LoVo (cell line): ENCODE data around the gene EML1.
"Not testable (repeated sequence)": the region's sequence is repeated elsewhere in the genome, so short reads cannot be mapped to it uniquely, and the experiment has no call there.

Experiments
- DNase-seq: peaks from one replicate; pipeline ENCODE4 v3.0.0-alpha.2; 2016; ENCODE audit warnings: low spot score

EML1 gene

DNA sequence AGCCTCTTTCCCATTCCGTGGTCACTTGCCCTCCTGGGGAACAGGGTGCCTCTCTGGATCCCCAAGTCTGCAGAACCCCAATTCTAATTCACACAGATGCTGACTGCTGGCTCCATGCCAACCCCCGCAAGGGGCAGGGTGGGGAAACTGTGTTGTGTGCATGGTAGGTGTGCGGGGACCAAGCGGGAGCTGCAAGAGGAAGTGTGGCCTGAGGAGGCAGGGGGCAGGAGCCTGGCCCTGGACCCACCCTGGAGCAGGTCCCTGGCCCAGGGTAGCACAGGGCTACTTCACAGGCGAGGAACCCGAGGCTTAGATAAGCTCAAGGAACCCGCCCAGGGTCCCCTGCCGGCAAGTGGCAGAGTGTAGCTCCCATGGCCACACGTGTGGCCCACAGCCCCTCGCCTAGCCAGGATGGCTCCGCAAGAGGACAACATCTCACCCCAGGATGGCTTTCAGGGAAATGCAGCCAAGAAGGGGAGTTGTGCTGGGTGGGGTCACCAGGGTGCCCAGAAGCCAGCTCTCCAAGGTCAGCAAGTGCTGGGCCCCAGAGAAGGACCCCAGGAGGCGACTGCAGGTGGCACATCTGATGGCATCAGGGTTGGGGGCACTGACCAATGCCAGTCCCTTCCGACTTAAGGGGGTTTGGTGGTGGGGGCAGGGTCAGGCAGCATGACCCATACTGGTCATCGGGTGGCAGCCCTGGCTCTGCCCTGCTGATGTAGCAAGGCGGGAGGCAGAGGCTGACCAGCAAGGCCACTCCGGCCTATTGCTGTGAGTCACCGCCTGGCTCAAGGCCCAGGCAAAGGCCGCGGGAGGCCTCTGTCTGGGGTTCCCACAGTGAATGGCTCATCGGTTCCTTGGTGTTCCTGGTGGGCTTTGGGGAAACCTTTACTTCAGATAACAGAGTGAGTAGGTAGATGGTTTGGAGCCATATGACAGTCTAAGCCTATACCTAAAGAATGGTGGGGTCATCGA, 37.3 kb upstream of the EML1 start:
- DNase-seq, result peak; percentile 54

DNA sequence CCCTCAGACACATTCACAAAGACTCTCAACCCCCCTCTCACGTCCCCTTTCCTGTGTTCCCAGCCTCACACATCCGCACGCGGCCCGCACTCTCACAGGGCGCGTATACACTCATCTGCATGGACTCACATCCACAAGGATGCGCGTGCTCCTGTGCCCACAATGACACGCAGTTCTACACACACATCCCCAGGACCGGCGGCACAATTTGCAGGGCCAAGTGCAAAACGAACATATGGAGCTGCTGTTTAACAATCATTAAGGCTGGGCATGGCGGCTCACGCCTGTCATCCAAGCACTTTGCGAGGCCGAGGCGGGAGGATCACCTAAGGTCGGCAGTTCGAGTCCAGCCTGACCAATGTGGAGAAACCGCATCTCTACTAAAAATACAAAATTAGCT, 36.4 kb upstream of the EML1 start:
- no peak for DNase-seq

DNA sequence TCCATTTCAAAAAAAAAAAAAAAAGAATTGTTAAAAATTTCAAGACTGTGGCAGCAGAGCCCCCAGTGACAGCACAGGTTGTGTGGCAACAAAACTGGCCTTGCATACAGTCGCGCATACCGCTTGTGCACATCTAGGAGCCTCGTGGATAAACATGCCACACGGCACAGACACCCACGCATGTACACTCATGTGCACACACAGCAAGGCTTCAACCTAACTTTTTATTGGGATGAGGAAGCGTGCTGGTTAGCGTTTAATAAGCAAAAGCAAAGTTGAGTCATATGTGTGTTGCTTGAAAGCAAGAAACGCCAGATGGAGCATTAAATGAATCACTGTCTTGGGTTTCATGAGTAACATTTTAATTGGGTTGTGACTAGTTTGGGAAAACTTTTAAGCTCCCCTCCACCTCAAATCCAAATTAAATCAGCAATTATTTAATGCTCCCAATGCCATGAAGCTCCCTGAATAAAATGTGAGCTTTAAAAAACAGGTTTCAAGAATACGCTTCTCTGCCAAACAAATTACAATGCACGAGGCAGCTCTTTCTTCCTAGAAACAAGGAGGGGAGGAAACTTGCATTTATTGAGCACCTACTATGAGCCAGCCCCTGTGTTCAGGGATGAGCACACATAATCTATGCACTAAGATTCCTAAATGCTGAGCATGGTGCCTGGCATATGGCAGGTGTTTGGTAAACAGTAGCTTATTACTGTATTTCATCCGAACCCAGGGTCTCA, 35.7 kb upstream of the EML1 start:
- DNase-seq, result peak; percentile 61

DNA sequence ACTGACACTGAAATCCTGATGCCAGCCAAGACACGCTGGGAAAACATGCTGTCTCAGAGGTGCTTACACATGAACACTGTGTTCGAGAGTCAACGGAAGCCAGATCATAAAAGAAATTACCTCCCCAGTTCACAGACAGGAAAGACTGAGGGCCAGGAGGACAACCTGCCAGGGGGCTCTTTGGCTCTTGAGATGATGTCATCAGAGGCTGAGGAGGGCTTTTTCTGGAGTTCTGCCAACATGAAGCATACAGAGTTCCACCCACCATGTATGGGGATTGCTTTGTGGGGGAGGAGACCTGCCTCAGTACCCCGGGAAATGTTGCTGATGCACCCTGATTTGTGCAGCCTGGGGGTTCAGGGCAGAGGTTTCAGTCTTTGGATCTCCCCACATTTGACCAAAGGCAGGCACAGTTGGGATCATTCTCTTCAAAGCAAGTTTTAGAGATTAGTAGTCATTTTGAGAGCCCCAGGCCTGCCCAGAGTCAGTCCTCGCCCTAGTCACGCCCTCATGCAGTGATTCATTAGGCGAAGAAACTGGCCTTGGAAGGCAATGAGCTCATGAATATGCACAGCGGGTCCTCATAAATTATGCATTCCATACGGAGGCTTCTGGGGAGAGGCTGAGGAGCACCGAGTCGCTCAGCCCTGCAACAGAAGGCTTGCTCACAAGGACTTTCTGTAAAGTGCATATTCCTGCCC, 34.9 kb upstream of the EML1 start:
- peak; percentile 21 for DNase-seq

DNA sequence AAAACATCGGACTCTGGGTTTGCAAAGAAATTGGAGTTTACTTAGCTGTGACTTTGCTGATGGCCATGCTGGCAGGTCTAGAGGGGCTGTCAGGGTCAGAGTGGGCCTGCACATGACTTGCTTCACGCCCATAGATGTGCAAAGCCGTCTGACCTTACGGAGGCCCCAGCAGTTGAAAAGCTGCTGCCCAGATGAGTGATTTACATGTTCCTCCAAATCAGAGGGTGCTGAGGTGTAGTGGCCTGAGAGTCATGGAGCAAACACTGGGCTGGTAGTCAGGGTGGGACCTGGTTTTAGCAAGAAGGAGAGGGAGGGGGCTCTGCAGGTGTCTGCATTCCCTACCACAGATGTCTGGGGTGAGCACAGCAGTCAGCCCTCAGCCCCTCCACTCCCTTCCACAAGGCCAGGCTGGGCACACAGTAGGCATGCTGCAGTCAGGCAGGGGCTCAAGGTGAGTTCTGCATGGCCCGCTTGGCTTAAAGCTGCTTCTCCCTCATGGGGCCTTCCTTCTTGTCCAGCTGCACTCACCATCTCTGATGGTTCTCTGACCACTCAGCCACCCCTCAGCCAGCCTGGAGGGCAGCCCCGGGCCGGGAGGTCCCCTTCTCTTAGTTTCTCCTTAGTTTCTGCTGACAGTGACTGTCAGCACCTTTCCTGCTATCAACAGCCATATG, 34.2 kb upstream of the EML1 start:
- no peak for DNase-seq

DNA sequence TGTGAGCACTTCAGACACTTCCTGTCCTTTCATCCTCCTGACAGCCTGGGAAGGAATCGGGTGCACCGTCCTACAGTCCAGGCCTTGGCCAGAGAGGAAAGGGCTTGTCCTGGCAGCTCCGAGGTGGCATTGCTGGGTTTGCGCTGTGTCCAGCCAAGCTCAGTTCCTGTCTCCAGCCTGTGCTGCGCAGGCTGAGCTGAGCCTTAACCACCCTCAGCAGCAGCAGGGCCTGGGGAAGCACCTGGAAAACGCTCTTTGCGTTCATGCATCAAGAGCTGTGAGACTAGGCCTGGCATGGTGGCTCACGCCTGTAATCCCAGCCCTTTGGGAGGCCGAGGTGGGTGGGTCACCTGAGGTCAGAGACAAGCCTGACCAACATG, 33.7 kb upstream of the EML1 start:
- DNase-seq, result no peak

DNA sequence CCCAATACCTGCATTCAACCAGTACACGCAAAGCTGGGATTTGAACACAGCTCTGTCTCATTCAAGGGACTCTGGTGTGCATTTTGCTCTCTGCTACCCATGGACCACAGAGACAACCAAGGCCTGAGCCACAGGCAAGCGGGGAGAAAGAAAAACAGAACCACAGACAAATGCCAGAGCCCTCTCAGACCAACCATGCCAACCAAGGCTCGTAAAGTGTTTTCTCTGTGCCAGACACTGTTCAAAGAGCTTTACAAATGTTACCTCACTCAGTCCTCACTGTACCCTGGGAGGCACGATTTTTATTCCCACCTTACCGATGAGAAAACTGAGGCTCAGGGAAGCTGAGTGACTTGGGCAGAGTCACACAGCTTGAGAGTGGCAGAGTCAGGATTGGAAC, 32.4 kb upstream of the EML1 start:
- DNase-seq, result no peak

DNA sequence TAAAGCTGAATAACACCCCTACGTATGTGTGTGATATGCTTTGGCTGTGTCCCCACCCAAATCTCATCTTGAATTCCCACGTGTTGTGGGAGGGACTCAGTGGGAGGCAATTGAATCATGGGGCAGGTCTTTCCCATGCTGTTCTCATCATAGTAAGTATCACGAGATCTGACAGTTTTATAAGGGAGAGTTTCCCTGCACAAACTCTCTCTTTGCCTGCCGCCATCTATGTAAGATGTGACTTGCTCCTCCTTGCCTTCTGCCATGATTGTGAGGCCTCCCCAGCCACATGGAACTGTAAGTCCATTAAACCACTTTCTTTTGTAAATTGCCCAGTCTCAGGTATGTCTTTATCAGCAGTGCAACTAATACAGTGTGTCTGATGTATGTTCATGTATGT, 30.3 kb upstream of the EML1 start:
- DNase-seq, result not testable (repeated sequence)

DNA sequence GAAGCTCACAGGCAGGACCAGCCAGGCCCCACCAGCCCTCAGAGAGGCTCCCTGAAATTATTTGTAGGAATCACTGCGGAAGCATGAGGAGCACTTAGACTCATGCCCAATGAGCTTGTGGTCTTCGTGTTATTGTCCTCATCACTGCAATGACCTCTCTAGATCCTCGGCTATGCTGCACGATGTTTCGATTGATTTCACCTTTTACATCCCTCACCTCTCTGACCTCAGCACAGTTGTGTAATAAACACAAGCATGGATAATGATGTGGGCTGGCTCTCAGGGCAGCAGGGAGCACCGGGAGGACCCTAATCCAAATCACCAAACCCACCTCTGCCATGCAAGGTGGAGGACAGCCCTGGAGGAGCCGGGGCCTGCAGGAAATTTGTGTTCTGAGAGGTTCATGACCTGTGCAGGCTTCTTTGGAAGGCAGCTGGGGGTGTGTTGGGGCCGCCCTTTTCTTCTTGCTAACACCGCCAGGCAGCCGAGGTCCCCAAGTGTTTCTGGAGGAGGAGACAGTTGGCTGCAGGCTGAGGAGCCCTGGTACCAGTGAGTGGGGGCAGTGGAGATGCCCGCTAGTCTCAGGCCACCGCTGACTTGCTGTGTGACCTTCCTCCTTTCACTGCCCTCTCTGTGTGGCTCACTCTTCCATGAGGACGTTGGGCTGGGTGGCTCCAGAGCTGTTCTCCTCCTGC, 29.5 kb upstream of the EML1 start:
- DNase-seq, result no peak

DNA sequence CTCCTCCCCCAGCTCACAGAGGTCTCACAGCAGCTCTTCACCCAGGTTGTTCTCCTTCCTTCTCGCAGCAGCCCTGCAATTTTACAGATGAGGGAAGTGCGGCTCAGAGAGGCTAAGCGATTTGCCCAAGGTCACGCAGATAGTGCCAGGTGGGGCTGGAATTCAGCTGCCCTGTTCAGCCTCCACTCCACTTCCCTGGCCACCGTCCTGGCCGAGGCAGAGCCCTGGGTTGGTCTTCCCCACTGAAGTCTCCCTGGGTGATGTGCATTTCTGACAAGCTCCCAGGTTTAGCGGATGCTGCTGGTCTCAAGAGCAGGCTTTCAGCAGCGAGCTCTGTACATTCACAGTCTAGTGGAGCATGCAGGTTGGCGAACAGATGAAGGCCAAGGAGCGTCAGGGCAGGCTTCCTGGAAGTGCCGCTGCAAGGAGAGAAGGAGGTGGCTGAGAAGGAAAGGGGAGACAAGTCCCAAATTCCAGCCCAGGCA, 28.9 kb upstream of the EML1 start:
- no peak for DNase-seq

DNA sequence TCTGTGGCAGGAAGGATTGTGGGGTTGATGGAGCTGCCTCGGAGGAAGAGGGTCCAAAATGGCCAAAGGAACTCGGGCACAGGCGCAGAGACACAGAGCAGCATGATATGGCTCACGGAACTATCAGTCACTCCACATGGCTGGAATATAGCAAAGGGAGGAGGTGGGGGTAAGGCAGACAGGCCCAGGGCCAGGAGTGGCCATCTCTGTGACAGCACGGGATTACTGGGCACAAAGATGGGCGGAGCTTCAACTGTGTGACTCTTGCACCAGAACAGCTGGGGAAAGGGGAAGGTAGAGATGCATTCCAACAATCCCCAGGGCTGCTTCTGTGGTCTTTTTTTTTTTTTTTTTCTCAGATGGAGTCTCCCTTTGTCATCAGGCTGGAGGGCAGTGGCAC, 24.8 kb upstream of the EML1 start:
- DNase-seq, result no peak

DNA sequence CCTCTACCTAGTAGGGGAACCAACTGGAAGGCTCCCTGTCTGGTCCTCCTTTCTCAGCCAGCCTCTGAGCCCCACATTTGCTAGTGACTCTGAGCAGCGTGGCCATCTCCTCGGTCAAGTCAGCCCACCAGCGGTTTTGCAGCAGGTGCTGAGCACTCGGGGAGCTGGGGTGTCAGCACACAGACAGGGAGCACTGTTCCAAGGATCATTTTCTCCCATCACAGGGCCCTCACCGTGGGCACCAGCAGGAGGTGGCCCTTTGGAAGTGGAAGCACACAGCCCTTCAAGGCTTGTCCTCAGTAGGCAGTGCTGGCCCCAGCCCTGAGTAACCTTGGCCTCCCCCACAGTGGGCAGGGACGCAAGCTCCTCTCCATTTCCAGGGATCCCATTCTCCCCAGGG, 24.1 kb upstream of the EML1 start:
- DNase-seq, result no peak

DNA sequence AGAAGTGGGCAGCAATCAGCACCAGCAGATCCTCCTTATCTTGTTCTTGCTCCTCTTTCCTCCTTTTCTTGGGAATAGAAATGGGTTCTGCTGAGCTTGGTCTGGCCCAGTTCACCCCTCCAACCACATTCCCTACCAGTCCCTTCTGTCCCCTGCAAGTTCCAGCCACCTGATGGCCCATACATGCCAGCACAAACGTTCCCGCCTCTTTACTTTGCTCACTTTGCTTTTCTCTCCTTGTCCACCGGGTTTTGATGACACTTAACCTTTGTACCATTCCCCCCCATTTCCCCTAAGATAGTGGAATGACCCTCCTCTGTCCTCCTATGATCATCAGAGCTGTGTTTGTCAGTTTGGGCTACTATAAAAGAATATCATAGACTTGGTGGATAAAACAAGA, 23.4 kb upstream of the EML1 start:
- no peak for DNase-seq

DNA sequence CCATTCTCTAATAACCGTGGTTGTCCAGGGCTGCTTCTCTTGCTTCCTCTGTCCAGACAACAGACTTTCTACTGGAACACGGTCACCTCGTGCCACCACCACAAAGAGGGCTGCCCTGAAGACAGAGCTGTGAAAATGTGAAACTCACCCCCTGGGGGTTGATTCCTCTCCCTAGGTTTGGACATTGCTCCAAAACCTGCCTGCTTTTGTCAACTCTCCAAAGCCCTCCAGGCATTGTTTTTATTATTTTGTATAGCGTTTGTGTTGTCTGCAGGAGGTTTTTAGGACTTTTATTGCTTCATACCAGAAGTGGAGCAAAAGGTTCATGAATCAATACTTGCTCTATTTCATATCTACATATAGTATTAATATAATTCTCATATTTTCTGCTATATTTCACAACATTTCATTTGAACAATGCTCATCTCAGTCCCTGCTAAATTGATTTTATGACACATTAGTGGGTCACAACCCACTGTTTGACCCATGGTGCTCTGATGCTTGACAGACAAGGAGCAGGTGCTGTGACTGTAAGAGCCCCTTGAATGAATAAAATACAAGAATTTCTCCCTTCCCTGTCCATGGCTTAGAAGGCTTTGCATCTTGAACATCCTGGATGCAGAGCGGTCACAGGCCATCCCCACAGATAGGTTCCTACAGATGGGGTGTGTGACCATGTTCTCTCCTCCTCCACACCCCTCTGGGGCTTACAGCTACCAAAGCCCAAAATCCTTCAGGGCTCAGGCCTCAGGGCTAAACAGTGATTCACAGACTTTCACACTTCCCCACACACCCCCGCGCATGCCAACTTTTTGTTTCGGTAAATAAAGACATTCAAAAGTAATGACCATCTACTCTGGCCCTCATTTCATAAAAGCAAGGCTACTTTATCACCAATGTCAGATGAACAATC, 20.6 kb upstream of the EML1 start:
- no peak for DNase-seq

DNA sequence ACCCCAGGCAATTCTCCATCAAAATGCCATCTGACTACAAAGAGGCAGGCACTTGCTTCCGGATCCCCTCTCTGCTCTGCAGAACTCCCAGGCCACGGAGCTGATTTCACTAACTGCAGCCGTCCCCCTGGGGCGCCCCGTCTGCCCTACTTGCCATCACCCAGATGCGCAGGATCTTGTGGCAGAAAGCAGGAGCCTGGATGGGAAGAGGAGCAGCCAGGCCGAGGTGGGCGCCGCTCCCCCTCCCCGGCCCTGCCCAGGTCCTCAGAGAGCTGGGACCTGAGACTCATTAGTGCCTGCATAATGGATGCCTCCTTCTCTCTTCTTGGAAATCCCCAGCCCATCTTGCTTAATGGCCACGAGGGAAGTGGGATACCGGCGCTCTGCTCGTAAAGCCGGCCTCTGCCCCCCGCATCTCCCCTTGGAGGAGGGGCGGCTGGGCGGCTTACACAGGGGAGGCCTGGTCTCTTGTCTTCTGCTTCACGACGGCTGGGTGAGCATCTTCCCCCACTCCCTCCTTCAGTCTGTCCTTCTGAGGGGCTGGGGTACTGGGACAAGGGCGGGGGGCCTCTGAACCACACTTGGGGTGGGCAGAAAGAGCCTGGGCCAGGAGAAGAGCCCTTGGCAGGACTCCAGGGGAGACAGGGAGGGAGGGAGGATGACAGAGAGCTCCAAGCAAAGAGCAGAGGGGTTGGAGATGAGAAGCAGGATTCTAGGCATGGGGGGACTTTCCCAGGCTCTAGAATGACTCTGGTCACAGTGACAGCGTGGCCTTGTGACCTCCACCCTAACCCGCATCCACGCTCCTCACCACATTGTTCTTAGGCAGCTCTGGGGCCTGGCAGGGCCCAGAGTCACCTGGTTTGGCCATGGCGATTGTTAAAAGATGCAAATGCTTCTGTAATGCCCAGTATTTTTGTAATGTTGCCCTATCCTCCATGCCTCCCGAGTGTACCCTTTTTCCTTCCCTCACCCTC, 19.4 kb upstream of the EML1 start:
- DNase-seq, result no peak

DNA sequence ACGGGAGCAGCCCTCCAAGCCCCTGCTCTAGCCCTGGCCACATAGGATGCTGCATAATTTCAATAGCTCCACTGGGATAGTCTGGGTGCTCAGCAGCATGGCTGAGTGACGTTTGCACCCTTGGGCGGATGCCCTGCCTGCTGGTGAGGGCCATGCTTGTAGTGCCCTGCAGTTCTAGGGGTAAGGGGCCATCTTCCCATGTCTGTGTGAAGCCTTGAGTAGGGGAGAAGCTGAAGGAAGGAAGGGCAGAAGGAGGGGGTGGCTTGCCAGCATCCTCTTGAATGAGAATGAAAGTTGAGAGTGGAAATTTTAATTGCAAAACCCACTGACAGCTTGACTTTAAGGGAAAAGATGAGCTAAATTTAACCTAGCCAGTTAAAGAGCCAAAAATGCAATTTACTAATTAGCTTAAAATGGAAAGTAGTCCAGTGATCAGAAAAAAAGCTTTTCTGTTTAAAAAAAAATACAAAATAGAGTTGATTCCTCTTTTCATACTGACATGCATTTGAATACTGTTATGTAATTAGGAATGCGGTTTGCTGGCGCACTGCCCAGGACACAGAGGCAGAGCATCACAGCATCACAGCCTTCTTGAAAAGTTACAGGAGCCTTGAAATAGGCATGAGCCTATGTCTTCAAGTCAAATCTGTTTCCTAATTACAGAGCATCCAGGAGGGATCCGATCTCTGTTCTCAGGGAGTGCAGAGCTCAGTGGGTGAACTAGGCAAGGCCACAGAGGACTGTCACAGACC, 18.5 kb upstream of the EML1 start:
- no peak for DNase-seq

DNA sequence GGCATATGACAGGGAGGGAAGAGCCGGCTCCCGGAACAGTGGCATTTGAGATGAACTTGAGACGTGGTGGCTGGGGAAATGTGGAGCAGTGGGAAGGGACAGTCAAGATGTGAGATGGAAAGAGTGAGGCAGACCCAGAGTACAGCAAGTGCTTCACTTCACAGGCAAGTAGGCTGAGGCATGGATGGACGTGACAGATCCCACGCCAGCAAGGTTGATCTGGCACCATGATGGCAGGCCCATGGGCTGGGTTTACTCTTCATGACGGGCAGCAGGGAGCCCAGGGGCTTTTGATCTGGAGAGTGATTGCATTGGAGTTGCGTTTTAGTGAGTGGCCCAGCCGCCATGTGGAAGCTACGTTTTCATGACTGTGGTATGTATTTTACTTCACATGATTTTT, 17.9 kb upstream of the EML1 start:
- DNase-seq, result no peak

DNA sequence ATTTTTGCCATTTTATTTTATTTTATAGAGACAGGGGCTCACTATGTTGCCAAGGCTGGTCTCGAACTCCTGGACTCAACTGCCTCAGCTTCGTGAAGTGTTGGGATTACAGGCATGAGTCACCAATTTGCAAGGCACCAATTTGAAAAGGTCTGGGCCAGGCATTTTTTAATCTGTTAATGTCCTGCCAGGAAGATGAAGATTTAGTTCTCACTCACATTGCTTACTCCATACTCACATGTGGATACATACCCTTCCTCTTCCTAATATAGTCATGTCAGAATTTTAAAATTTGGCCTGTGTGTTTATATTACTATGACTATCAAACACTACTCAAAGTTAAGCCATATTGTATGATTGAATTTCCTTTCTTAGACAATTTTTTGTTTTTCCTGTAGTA, 15.3 kb upstream of the EML1 start:
- no peak for DNase-seq
